Tongue (tissue), 2 donors: ENCODE data around the gene SPAG16. TPM values are rescaled to one million over a fixed set of nuclear protein-coding genes. Genes with fewer than 3 reads are reported as not detected.

ENCODE experiments used
- DNase-seq: peaks from one replicate; pipeline ENCODE4 v3.0.0-alpha.2; 2015
- total RNA-seq: library from RNA; depleted of rRNA; stranded (reverse); fragments of >200 nt; gene quantifications from one replicate; pipeline ENCODE4 v1.2.3, GENCODE V29; 2014

The SPAG16 gene
- total RNA-seq, 1 donor from 2014 or later, result 32.6 TPM

DNA sequence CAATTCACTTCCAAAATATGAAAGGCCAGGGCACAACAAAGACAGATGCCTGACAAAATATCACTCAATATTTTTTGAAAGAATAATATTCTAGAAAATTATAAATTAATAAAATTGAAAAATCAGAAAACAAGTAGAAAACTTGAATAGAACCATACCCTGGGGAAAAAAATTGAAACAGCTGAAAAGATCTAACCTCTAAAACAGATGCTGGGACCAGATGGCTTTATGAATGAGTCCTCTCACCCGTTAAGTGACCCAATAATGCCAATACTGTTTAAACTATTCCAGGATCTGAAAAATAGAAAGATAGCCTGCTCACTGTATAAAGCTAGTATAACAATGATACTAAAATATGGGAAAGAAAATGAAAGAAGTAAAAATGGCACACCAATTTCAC, 804.3 kb downstream of the SPAG16 start:
- no peak for DNase-seq

DNA sequence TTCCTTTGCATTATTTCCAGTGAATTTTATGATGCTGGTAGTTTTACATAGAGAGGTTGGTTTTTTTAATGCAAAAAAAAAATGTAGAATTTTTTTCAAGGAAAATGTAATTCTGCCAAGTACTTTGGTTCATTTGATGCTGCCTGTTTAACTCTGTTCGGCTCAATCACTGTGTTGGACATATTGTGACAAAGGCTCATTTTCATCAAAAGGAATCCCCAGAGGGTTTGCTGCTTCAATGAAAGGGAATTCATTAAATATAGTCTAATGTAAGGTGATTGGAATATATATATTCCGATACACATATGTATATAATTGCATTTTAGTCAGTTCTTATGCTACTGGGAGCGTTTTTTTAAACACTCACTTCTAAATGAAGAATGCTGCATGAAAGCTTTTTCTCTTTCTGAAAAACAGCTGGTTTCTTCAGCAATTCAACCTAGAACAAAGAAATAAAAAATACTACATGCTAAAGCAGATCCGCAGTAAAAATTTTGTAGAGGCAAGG, 812.0 kb downstream of the SPAG16 start:
- no peak for DNase-seq

DNA sequence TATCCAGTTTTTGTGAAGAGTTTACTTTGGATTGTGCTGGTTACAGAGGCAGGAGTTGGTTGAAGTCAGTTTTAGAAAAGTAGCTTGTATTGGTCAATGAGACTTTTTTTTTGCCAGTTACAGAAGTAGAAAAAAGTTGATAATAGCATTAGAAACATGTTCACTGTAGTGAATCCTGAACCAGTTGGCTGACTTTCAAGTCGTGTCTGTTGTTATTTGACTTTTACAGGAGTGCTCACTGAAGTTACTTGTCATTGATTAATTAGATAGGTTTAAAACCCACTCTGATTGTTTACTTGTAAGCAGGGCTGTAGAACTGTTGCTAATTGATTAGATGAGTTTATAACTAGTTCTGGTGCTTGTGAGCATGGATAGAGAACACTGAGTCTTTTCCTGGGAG, 814.5 kb downstream of the SPAG16 start:
- DNase-seq, result no peak

DNA sequence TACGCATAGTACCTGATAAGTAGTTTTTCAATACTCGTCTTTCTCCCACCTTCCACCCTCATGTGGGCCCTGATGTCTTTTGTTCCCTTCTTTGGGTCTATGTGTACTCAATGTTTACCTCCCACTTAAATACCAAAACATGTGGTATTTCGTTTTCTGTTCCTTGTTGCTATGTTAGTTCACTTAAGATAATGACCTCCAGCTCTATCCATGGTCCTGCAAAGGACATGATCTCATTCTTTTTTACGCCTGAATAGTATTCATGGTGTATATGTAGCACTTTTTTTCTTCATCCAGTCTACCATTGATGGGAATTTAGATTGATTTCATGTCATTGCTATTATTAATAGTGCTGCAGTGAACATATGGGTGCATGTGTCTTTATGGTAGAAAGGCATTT, 816.2 kb downstream of the SPAG16 start:
- DNase-seq, result no peak

DNA sequence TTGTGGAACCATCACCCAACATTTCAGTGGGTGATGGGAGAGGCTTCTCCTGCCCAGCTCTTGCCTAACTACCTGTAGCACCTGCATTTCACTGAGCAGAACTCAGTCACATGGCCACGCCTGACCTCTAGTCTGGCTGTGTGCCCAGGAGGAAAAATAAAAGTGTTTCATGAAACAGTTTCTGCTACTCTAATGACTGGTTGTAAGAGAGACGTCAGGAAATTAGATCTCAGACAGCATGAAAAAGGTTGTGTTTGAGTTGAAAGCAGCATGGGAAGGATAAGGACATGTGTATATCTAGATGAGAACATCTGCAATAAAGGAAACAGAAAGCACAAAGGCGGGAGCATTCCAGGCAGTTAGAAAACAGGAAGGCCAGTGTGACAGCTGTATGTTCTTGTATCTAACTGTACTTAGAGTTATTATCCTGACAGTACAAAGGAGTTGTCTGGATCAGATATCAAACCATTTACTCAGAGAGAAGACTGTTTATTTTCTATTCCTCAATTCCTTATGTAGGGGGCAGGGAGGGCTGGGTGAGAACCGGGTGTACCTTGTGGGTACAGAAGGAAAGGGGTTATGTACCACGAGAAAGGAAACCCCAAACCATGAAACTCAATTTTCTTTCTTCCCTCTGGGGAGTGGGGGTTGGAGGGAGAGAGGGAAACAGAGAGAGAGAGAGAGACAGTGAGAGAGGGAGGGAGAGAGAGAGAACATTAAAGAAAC, 819.2 kb downstream of the SPAG16 start:
- peak; percentile 8 for DNase-seq

DNA sequence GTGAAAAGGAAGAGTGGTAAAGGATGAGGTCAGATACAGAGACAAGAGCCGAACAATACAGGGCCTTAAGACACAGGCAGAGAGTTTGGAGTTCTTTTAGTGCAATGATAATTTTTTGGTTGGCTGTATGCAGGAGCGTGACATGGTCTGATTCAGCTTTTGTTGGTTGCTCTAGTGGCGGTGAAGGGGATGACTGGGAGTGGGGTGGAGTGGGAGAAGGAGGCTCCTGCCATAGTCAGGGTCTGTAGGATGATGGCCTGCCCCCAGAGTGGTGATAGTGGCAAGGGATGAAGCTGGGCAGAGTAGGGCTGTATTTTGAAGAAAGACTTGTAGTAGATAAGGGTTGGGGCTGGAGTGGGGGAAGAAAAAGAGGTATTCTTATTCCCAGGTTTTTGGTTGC, 820.0 kb downstream of the SPAG16 start:
- no peak for DNase-seq

DNA sequence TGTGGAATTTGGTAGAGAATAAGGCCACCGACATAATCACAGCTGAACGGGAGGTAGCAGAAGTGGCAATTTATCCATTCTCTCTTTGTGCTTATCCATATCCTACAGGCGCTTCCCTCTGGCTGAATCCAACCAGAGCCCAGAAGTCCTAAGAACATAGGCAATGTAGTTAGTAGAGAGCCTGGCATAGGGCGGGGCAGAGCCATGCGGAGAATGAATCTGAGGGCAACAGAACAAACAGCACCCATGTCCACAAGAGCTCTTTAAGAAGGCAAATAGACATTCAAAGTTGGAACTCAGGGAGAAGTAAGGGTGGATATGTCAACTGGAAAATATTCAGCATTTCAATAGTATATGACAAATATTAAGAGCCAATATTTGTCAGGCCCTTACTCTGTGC, 820.7 kb downstream of the SPAG16 start:
- DNase-seq, result no peak

DNA sequence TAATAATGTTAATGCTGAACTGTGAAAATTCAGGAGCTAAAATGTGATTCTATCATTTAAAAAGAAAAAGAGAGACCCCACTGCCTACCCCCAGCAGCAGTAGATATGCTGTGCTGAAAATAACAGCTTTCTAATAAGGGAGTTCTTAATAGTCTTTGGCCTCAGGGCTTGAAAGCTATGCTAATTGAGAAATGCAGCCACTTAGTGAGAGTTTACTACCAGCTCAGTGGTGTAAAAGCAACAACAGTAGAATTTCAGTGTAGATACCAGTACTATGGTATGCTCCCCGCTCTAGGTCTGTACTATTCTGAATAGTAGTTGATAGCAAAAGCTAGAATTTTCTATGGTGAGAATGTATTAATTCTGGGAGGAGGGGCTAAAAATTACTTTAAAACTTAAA, 823.5 kb downstream of the SPAG16 start:
- DNase-seq, result no peak

DNA sequence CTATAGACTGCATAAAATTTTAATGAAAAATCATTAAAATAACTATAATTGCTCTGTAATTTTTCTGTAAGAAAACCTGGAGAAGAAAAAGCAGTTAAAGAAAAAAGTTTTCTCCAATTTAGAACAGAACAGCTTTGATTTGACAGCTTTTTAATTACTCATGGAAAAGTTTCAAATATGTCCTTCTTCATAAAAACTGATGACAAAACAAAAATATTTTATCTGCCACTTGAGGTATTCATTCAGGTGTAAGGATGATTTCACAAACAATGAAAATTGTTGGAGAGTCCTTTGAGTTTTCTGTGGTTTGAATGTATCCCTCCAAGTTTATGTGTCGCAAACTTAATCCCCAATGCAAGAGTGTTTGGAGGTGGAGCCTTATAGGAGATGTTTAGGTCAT, 824.3 kb downstream of the SPAG16 start:
- no peak for DNase-seq

DNA sequence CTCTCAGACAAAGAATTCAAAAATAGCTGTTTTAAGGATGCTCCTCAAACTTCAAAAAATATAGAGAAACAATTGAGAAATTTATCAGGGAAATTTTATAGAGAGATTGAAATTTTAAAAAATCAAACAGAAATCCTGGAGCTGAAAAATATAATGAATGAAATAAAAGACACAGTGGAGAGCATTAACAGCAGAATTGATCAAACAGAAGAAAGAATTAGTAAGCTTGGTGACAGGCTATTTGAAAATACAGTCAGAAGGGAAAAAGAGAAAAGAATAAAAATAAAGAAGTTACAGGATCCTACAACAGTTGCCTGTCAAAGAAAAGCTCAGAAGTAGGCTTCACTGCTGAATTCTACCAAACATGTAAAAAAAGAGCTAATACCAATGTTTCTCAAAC, 832.8 kb downstream of the SPAG16 start:
- no peak for DNase-seq

DNA sequence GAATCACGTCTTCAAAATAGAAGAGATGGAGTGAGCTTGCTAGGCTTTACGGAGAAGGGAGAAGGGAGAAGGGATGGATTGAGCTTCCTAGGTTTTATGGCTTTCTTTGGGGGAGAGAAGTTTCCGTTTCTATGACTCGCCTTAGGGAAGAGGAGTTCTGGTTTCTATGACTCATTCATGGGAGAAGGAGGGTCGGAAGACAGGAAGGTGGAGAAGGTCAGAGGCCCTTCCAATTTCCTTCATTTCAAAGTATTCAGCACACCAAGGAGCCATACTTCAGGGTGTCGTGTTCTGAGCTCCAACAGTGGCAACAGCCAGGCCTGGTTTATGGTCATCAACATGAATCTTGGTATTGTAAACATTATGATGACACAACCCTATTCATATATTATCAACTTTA, 841.9 kb downstream of the SPAG16 start:
- no peak for DNase-seq

DNA sequence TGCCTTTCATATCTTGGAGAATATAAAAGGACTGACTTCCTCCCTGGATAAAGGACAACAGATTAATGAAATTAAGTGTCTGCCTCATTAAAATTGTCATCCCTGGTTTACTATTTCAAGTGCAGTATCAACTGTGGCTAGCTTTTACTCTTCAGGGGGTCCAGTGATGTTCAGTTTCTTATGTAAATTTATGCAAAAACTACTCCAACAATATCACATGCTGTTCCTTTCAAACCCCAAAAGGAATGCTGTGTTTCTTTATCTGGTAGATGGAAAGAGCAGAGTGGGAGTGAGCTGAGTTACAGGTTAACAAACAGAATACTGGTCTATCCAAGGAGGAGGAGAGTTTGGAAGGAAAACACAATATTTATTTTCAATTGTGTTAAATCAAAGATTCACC, 842.9 kb downstream of the SPAG16 start:
- DNase-seq, result no peak

DNA sequence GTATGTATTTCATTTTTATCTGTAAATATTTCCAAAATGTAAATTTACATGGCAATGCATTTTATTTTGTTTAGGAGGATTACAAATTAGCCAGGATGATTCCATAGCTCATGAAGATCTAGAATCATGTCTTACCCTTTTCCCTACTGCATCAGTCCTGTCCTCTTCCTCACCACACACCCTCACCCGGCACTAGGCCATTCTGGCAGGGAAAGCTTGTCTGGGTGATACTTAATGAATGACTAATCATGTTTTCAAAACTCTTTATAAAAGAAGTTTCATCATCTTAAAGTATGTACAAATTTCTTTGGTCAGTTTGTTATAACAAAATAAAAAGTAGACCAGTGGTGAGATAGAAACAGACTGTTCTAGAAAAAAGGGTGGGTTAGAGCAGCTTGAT, 843.3 kb downstream of the SPAG16 start:
- DNase-seq, result no peak

DNA sequence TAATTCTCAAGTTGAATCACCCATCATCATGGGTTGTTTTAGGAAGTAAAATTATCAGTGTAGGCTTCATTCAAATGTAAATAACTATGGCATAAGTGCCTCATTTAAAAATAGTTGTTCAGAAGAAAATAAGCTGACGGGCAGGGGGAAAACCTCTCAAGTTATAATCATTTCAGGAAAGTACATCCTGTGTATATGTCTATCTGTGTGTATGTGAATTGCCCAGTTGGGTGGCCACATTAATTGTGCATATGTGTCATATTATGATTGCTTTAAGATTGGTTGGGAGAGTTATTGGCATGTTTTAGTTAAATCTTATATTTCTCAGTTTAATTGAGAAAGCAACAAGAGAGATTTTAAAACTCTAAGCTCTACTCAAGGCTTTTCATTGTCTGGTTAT, 843.8 kb downstream of the SPAG16 start:
- DNase-seq, result no peak

DNA sequence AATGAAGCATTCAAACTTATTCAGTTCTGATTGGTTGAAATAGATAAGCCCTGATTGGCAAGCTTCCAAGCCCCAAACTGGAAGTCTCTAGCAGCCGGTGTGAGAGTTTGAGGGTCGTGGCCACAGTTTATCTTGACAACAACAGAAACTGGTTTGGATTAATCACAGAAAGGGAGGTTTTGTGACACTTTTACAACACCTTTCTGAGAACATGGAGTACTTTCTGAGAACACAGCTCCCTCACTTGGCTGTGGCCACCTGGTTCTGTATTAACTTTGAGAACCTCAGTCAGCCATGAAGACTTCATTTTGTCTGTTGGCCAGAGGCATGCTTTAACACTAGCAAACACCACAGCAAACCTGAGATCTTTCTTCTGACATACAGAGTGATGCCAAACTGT, 845.9 kb downstream of the SPAG16 start:
- DNase-seq, result no peak

DNA sequence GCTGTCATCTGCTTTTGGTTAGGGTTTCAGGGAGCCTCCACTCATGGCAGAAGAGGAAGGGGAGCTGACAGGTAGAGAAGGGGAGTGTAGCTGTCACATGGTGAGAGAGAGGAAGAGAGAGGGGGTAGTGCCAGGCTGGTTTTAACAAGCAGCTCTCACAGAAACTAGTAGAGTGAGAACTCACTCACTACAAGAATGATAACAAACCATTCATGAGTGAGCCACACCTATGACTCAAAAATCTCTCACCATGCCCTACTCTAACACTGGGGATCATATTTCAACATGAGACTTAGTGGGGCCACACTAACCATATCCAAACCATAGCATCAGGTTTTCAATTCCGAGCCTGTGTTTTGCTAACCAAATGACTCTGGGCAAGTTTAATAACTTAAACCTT, 851.7 kb downstream of the SPAG16 start:
- DNase-seq, result no peak

DNA sequence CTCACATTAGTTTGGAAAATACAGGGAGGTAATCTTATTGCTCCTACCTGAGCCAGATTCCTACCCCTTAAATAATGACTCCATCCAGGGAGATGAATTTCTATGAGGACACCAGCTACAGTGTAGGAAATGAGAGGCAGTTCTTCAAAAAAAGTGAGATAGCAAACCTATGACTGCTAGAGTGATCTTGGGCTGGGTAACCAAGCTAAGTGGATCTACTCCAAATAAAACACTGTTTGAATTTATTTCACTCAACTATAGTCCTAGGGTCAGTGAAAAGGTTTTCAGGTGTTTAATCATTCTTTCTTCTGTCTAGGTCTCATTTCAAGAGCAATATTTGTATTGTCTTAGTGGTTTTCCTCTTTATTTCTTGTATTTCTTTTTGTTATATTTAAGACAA, 854.5 kb downstream of the SPAG16 start:
- DNase-seq, result no peak

DNA sequence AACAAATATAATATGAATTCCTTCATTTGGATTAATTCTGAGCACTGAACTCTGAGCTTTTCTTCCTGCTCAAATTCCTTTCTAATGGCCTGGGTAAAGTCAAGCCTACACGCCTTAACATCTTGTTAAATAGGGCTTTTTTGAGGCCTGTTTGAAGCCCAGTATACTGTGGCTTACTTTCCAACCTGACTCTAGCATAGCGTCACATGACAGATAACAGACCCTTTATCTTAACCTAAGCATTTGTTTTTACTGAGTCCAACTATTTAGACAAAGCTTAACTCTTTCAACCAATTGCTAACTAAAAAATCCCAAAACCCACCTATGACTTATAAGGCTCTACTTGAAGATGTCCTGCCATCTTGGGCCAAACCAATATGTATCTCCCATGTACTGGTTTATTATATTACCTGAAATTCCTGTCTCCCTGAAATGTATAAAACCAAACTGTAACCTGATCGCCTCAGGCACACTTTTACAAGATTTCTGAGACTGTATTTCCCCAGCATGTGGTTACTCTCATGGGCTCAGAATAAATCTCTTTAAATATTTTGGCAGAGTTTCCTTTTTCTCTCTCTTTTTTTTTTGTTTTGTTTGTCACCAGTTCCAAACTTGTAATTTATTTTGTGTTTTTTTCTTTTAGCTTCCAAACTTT, 855.5 kb downstream of the SPAG16 start:
- no peak for DNase-seq

DNA sequence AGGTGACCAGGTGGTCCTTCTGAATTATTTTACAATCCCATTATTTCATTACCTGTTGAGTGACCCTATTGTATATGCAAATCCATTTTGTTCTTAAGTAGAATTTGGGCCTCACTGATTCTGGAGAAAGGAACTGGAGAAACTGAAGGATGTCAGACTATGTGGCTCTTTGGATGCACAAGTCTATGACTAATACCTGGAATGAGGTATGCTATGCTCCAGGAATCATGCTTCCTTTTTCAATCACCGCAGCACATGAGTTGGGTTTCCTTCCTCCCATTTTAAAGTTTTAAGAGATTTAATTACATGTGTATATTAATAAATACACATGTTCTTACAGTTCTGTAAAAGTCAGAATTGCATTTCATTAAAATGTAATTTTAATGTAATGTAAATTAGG, 872.7 kb downstream of the SPAG16 start:
- no peak for DNase-seq

DNA sequence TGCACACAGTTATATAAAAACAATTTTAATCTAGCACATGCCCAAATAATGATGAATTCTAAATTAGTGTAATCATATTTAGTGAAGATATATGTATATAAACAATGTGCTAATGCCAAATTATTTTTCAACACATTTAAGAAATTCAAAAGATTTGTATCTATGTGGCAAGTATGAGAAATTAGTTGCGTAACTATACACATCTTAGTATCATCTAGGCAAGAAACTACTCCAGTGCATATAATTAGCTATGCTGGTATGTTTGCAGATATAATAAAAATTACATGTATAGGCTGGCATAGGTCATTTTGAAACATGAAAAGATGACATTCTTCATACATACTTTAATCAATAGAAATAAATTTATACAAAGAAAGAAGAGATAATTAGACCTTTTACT, 874.6 kb downstream of the SPAG16 start:
- no peak for DNase-seq

DNA sequence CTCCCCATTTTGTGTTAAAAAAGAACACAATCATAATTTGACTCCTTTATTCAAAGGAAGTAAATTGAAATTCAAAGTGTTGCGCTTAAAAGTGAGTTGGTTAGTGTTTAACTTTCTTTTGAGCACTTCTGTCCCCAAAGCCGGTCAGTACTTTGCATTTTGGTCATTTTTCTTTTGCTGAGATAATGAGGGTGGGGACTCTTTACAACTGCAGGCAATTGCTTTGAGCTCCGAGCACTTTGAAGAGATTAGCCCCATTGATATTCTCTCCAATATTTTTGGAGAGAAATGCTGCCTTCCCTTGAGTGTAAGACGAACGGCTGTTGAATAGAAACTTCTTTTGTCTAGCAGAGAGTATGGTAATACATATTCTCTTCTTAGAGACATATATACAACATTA, 885.0 kb downstream of the SPAG16 start:
- DNase-seq, result no peak

DNA sequence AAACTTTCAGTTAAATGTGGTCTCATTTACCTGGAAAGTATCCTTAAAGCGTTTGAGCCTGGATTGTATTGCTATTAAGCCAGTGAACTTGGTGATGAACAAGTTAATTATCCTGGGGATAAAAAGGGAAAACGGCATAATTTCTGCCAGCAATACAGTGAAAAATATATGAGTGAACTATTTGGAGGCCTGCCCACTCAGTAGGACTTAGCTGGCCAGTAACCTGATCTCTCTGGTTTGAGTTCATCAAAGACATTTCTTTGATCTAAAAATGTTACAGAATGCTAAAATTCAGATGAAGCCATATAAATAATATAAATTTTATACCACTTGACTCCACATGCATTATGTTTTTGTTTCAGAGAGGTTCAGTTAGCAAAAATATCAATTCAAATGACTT, 885.5 kb downstream of the SPAG16 start:
- no peak for DNase-seq

DNA sequence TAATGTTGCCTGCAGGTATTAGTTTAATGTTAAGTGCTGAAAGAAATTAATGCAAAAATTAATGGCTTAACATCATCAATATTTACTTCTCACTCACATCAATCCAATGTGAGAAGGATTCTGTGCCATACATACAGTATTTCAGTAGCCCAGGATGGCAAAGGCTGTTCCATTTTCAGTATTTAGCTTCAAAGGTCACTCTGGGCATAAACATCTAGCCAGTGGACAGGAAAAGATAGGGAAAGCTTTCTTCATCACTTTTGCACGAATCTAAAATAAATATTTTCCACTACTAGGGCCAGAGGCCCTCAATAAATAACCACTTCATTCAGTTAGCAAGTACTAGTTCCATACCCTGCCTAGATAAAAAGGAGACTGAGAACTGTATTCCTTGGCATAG, 890.3 kb downstream of the SPAG16 start:
- DNase-seq, result no peak

DNA sequence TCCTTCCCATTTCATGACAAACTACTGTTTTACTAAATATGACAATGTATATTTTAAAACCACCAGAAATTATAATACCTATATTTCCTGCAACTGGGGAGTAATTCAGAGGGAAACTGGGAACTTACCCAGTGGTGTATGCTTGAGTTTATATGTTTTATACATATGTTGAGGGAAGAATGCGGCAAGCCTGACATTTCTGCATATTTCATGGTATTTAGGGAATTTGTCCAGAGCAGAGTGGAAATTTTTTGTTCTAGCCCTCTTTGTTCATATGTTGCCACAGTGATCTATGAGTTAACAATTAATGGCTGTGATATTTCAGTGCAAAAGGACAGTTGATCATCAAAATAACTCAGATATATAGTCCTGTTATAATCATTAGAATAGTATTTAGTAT, 895.8 kb downstream of the SPAG16 start:
- no peak for DNase-seq
